SK-N-MC (cell line): ENCODE measurements around the gene TMEM225.

Experiments
- DNase-seq: peaks from one replicate; pipeline ENCODE4 v3.0.0-alpha.2; 2011; ENCODE audit warnings: low read depth, low spot score
- H3K27ac ChIP-seq: fragments of 200-600 bp; sonication (generic); 2 replicates; pipeline ENCODE4 v1.5.1; 2016; ENCODE audit warnings: mixed run types
- H3K36me3 ChIP-seq: fragments of 200-600 bp; sonication (generic); 2 replicates; pipeline ENCODE4 v1.6.1; 2017; ENCODE audit warnings: antibody characterized with exemption, low read length, mixed read lengths; ENCODE audit not compliant: insufficient read depth
- H3K4me3 ChIP-seq: fragments of 200-600 bp; sonication (generic); 2 replicates; pipeline ENCODE4 v1.5.1; 2016
- H3K9ac ChIP-seq: fragments of 200-600 bp; sonication (generic); 2 replicates; pipeline ENCODE4 v1.8.0; 2017; ENCODE audit warnings: mixed run types, mixed read lengths; ENCODE audit not compliant: insufficient read length
- H3K9me3 ChIP-seq: fragments of 200-600 bp; sonication (generic); 2 replicates; pipeline ENCODE4 v1.6.1; 2017; ENCODE audit warnings: low read depth, mild to moderate bottlenecking, antibody characterized with exemption, low read length, moderate library complexity, mixed read lengths
- EZH2 ChIP-seq: fragments of 200-600 bp; sonication (generic); IDR thresholded peaks from one replicate; pipeline ENCODE4 v1.6.1; 2017; ENCODE audit warnings: antibody characterized with exemption
- FOXP2 ChIP-seq: optimal IDR thresholded peaks from 2 replicates; pipeline ENCODE3; 2011; ENCODE audit warnings: mild to moderate bottlenecking, moderate library complexity; ENCODE audit not compliant: insufficient read depth; ENCODE audit errors: extremely low read length, control extremely low read depth
- POLR2AphosphoS5 ChIP-seq: IDR thresholded peaks from 2 replicates; pipeline ENCODE4 v1.6.1; 2012; ENCODE audit warnings: mild to moderate bottlenecking, low read depth, low read length, borderline replicate concordance

TMEM225 gene

GRCh38 chr11:123833095-123833494, 52.4 kb downstream of the TMEM225 start:
- Histone ChIP-seq H3K4me3 (no peak overlapping the region), H3K9ac (no peak overlapping the region), H3K27ac (no peak overlapping the region), H3K36me3 (no peaks in the 10 kb centered on the region), H3K9me3 (no peaks in the 10 kb centered on the region)
- TF ChIP-seq FOXP2 = no peak
- TF ChIP-seq EZH2 = no peak
- TF ChIP-seq POLR2AphosphoS5 = no peak
- DNase-seq = no peak
